ENCODE results near the gene NME3.

NME3 gene

GRCh38 chr16:1792836-1793577, 21.7 kb upstream of the NME3 start:
- no peak for DNase-seq

- no peak for DNase-seq
These were observed 20.8 kb upstream of the NME3 start for GRCh38 chr16:1791943-1792812.

GRCh38 chr16:1791256-1791942, 20.1 kb upstream of the NME3 start:
- no peak for DNase-seq

GRCh38 chr16:1790611-1791255, 19.4 kb upstream of the NME3 start:
- DNase-seq, result no peak

- DNase-seq, result no peak
These were observed 18.9 kb upstream of the NME3 start for GRCh38 chr16:1790261-1790610.

- DNase-seq, result no peak
These were observed 18.3 kb upstream of the NME3 start for GRCh38 chr16:1789643-1790045.

GRCh38 chr16:1788708-1789100, 17.4 kb upstream of the NME3 start:
- no peak for DNase-seq

GRCh38 chr16:1788095-1788707, 16.9 kb upstream of the NME3 start:
- no peak for DNase-seq

- DNase-seq, result no peak
These were observed 16.2 kb upstream of the NME3 start for GRCh38 chr16:1787322-1788094.

GRCh38 chr16:1787056-1787321, 15.6 kb upstream of the NME3 start:
- no peak for DNase-seq

- DNase-seq, result no peak
These were observed 15.1 kb upstream of the NME3 start for GRCh38 chr16:1786242-1787055.

- DNase-seq, result no peak
These were observed 14.5 kb upstream of the NME3 start for GRCh38 chr16:1785846-1786170.

- no peak for DNase-seq
These were observed 13.9 kb upstream of the NME3 start for GRCh38 chr16:1784977-1785845.

- DNase-seq, result peak; percentile 100
These were observed 11.3 kb upstream of the NME3 start, which contains the start of the genes NUBP2 and SPSB3 for GRCh38 chr16:1782408-1783264. NUBP2 (plus strand) TSS chr16:1782960; CDS start chr16:1783021, 61 bp downstream. SPSB3 (minus strand) TSS chr16:1782571; CDS start chr16:1781483, 1,088 bp downstream.

GRCh38 chr16:1781758-1782407, 10.5 kb upstream of the NME3 start:
- DNase-seq, result no peak

- no peak for DNase-seq
These were observed 9.9 kb upstream of the NME3 start for GRCh38 chr16:1781254-1781653.

GRCh38 chr16:1780677-1781072, 9.3 kb upstream of the NME3 start:
- DNase-seq, result no peak
